Measurements from ENCODE around the gene PTBP1.

The PTBP1 gene

GRCh38 chr19:796692-797527 lies at the start of gene PTBP1:
Gene PTBP1 (plus strand): TSS chr19:797452. CDS start chr19:797498, 46 bp downstream.
- DNase-seq, result peak; percentile 99

GRCh38 chr19:748274-748598 lies 49.0 kb upstream of the PTBP1 start:
- DNase-seq, result no peak

- no peak for DNase-seq
Observed at GRCh38 chr19:749811-750210, 47.4 kb upstream of the PTBP1 start.

- no peak for DNase-seq
Observed at GRCh38 chr19:750640-751423, 46.4 kb upstream of the PTBP1 start, which contains the start of gene MISP. Gene MISP (plus strand): TSS chr19:751112. CDS start chr19:756947, 5,835 bp downstream.

- DNase-seq, result no peak
Observed at GRCh38 chr19:751501-752341, 45.5 kb upstream of the PTBP1 start.

- no peak for DNase-seq
Observed at GRCh38 chr19:752652-753517, 44.4 kb upstream of the PTBP1 start.

GRCh38 chr19:754530-754929 lies 42.7 kb upstream of the PTBP1 start:
- no peak for DNase-seq

- no peak for DNase-seq
Observed at GRCh38 chr19:755063-755462, 42.2 kb upstream of the PTBP1 start.

GRCh38 chr19:756236-756635 lies 41.0 kb upstream of the PTBP1 start:
- DNase-seq, result no peak

- DNase-seq, result no peak
Observed at GRCh38 chr19:756821-757688, 40.2 kb upstream of the PTBP1 start.

GRCh38 chr19:757811-758668 lies 39.2 kb upstream of the PTBP1 start:
- DNase-seq, result no peak

GRCh38 chr19:763181-763580 lies 34.1 kb upstream of the PTBP1 start:
- no peak for DNase-seq

GRCh38 chr19:763869-764268 lies 33.4 kb upstream of the PTBP1 start:
- DNase-seq, result no peak

GRCh38 chr19:764301-764700 lies 33.0 kb upstream of the PTBP1 start:
- no peak for DNase-seq

- no peak for DNase-seq
Observed at GRCh38 chr19:765179-765738, 32.0 kb upstream of the PTBP1 start.

- no peak for DNase-seq
Observed at GRCh38 chr19:768424-768823, 28.8 kb upstream of the PTBP1 start.

- no peak for DNase-seq
Observed at GRCh38 chr19:769616-770015, 27.6 kb upstream of the PTBP1 start.

- no peak for DNase-seq
Observed at GRCh38 chr19:771332-771785, 25.9 kb upstream of the PTBP1 start.

GRCh38 chr19:772063-772462 lies 25.2 kb upstream of the PTBP1 start:
- no peak for DNase-seq
